K562 (cell line): ENCODE results near the gene BTAF1. TPM values are rescaled to one million over a fixed set of nuclear protein-coding genes. Genes with fewer than 3 reads are reported as not detected.

Source experiments
- ATAC-seq: fragments of 200-7000 bp; cut with Tn5 transposase; 3 replicates; pipeline ENCODE4 v1.9.1; 2020; ENCODE audit warnings: moderate library complexity
- BruUV-seq: library from RNA; stranded (reverse); fragments of 400-500 nt; replicated peaks from 2 replicates; lab custom pipeline; 2021; lab: Mats Ljungman, UMichigan
- CTCF ChIA-PET: fragments of 300-600 bp; formaldehyde crosslinking; extraction: SDS; loops from one replicate; lab custom pipeline; 2021; ENCODE audit warnings: low intra/inter-chr PET ratio; lab: Yijun Ruan, JAX
- POLR2A ChIA-PET: fragments of 300-600, 350-650 bp; sonication (Branson Sonifier 250); formaldehyde crosslinking; extraction: SDS; loops from one replicate; lab custom pipeline; 2021; ENCODE audit warnings: antibody characterized with exemption, inconsistent platforms; lab: Yijun Ruan, JAX
- DNase-seq, 4 experiments: peaks; one replicate each; pipeline versions ENCODE4 v3.0.0 to v3.0.0-alpha.2; 2011 to 2018; ENCODE audit warnings: low spot score in 3 of 4, mixed read lengths in 3 of 4; ENCODE audit errors: extremely low read depth in 1 of 4
- FAIRE-seq: peaks from 2 replicates; lab custom pipeline; 2011; peaks lifted over from hg19 to GRCh38; lab: Jason Lieb, UNC
- H2AFZ ChIP-seq: 2 replicates; pipeline ENCODE4 v1.6.0; 2011; ENCODE audit warnings: low read depth, low read length, control low read depth, inconsistent platforms
- H3K27ac ChIP-seq: fragments of 200-600 bp; 3 replicates; pipeline ENCODE4 v1.8.0; 2011; ENCODE audit warnings: low read depth, mild to moderate bottlenecking, control low read depth, inconsistent platforms, low read length, moderate library complexity, mixed read lengths; ENCODE audit errors: extremely low read depth
- H3K27me3 ChIP-seq, 2 experiments: fragments of 300-600 bp in 1 of 2; 2 replicates in 1 of 2; 3 replicates in 1 of 2; pipeline versions ENCODE4 v1.6.0 to v1.8.0; 2011; ENCODE audit warnings: inconsistent platforms in 2 of 2, low read length in 2 of 2, mild to moderate bottlenecking in 1 of 2, mixed read lengths in 1 of 2, moderate library complexity in 1 of 2; ENCODE audit not compliant: control insufficient read depth in 2 of 2, insufficient read depth in 2 of 2
- H3K36me3 ChIP-seq: fragments of 300-600 bp; 3 replicates; pipeline ENCODE4 v1.8.0; 2011; ENCODE audit warnings: mild to moderate bottlenecking, low read length, inconsistent platforms; ENCODE audit not compliant: control insufficient read depth, insufficient read depth
- H3K4me1 ChIP-seq, 2 experiments: fragments of 200-600 bp in 1 of 2; replicated peaks in 1 of 2; 2 replicates in 1 of 2; 3 replicates in 1 of 2; pipeline versions ENCODE4 v1.5.1 to v1.8.0; 2011; ENCODE audit warnings: inconsistent platforms in 2 of 2, low read length in 2 of 2, mild to moderate bottlenecking in 1 of 2, mixed read lengths in 1 of 2, moderate library complexity in 1 of 2; ENCODE audit not compliant: control insufficient read depth in 2 of 2, insufficient read depth in 2 of 2
- H3K4me2 ChIP-seq: 2 replicates; pipeline ENCODE4 v1.6.1; 2011; ENCODE audit warnings: low read length, control low read depth, inconsistent platforms, mixed read lengths; ENCODE audit not compliant: insufficient read depth
- H3K4me3 ChIP-seq: fragments of 200-600 bp; sonication (generic), shearing (Covaris generic); 2 replicates; pipeline ENCODE4 v1.5.1; 2016; ENCODE audit warnings: control low read depth, inconsistent platforms
- H3K79me2 ChIP-seq: fragments of 200-600 bp; 3 replicates; pipeline ENCODE4 v1.8.0; 2011; ENCODE audit warnings: low read length, inconsistent platforms; ENCODE audit not compliant: control insufficient read depth, insufficient read depth
- H3K9ac ChIP-seq, 2 experiments: 2 replicates each; pipeline versions ENCODE4 v1.6.0 to v1.6.1; 2011; ENCODE audit warnings: low read depth in 2 of 2, low read length in 2 of 2, control low read depth in 1 of 2, inconsistent platforms in 1 of 2, mild to moderate bottlenecking in 1 of 2, mixed read lengths in 1 of 2; ENCODE audit not compliant: insufficient read depth in 1 of 2
- H3K9me1 ChIP-seq: one replicate; pipeline ENCODE4 v1.6.0; 2011; ENCODE audit warnings: inconsistent platforms, mild to moderate bottlenecking, low read length, moderate library complexity; ENCODE audit not compliant: control insufficient read depth, insufficient read depth
- H3K9me3 ChIP-seq: replicated peaks from 2 replicates; pipeline ENCODE4 v1.5.1; 2011; ENCODE audit warnings: low read depth, low read length, inconsistent platforms; ENCODE audit not compliant: control insufficient read depth, insufficient read depth
- H4K20me1 ChIP-seq: replicated peaks from 2 replicates; pipeline ENCODE4 v1.6.1; 2011; ENCODE audit warnings: low read length, inconsistent platforms, mixed read lengths; ENCODE audit not compliant: control insufficient read depth, insufficient read depth
- HMGN3 ChIP-seq: IDR thresholded peaks from 2 replicates; pipeline ENCODE4 v1.6.1; 2011; ENCODE audit warnings: borderline replicate concordance, low read depth, mild to moderate bottlenecking, mixed read lengths, low read length; ENCODE audit not compliant: insufficient read length; ENCODE audit errors: extremely low read depth
- RBM15 ChIP-seq: fragments of 200-400 bp; formaldehyde crosslinking; IDR thresholded peaks from 2 replicates; pipeline ENCODE4 v1.6.1; 2018; ENCODE audit warnings: mild to moderate bottlenecking, low read length, moderate library complexity; ENCODE audit not compliant: insufficient read depth
- TAL1 ChIP-seq: fragments of 450-650 bp; IDR thresholded peaks from 2 replicates; pipeline ENCODE4 v1.6.1; 2016; ENCODE audit warnings: mild to moderate bottlenecking
- TSC22D4 ChIP-seq: fragments of 450-650 bp; IDR thresholded peaks from 2 replicates; pipeline ENCODE4 v1.6.1; 2016; ENCODE audit warnings: missing genetic modification characterization, missing biosample characterization, control low read depth
- WGBS: fragments of 100-300 bp; shearing (Covaris generic); methylation state at CpG from one replicate; pipeline ENCODE4 v1.1.6; 2016; ENCODE audit warnings: low coverage, mixed read lengths; ENCODE audit not compliant: insufficient coverage; ENCODE audit errors: missing lambda C conversion rate; 5-methylcytosine and 5-hydroxymethylcytosine counted together
- in situ Hi-C: fragments of 300-500 bp; cut with MboI; formaldehyde crosslinking; loops from 4 replicates; pipeline ENCODE4 v1.15.0; 2018; ENCODE audit warnings: inconsistent platforms, mixed read lengths
- intact Hi-C: fragments of 100-400 bp; cut with micrococcal nuclease; formaldehyde crosslinking; loops from 2 replicates; pipeline ENCODE4 v1.14.2; 2022
- polyA plus RNA-seq, 8 experiments: library from polyadenylated mRNA; depleted of rRNA in 4 of 8; stranded (reverse) in 5 of 8; unstranded in 3 of 8; fragments of >200 nt; fragmentation: Nextera tagmentation in 2 of 8; fragmentation: Illumina TruSeq in 1 of 8; extraction: Ambion mirVana in 2 of 8; extraction: Trizol in 1 of 8; gene quantifications; 2 replicates each; pipeline versions ENCODE4 v1.2.1 to v1.2.3, GENCODE V29; 2011 to 2014; ENCODE audit warnings: inconsistent platforms in 1 of 8, missing spikeins in 1 of 8
- total RNA-seq, 7 experiments: library from RNA; depleted of rRNA in 6 of 7; stranded (reverse); fragments of >200 nt in 6 of 7; fragmentation: Illumina TruSeq in 2 of 7; extraction: Trizol in 2 of 7; gene quantifications; 2 replicates each; pipeline versions ENCODE4 v1.2.1 to v1.2.3, GENCODE V29; 2011 to 2021; ENCODE audit warnings: low replicate concordance in 1 of 7
- TF ChIP-seq, protein P1 (sequence below): fragments of 450-650 bp; formaldehyde crosslinking; IDR thresholded peaks from 2 replicates; pipeline ENCODE4 v1.4.0; 2022; ENCODE audit warnings: missing genetic modification characterization
- TF ChIP-seq, protein P2 (sequence below): fragments of 200-800 bp; sonication (Bioruptor generic); IDR thresholded peaks from 2 replicates; pipeline ENCODE4 v1.6.1; 2016; ENCODE audit warnings: missing genetic modification characterization, missing compliant biosample characterization
- TF ChIP-seq, protein P3 (sequence below): fragments of 450-650 bp; IDR thresholded peaks from 2 replicates; pipeline ENCODE4 v1.6.1; 2014; ENCODE audit warnings: low read depth, mild to moderate bottlenecking, moderate library complexity, borderline replicate concordance
- TF ChIP-seq, protein P4 (sequence below): fragments of 250-450 bp; sonication (Bioruptor Pico); IDR thresholded peaks from 2 replicates; pipeline ENCODE4 v1.4.0; 2020; ENCODE audit warnings: borderline replicate concordance
- TF ChIP-seq, protein P5 (sequence below): fragments of 450-650 bp; IDR thresholded peaks from 2 replicates; pipeline ENCODE4 v1.6.1; 2017; ENCODE audit warnings: mild to moderate bottlenecking, moderate library complexity

The BTAF1 gene
- total and polyA plus RNA-seq, 9 of the 15 experiments (the other 6 are each of a cell fraction or from before 2014, with no cell fraction given), result 6.6 to 70.7 (median 30.5) TPM

DNA sequence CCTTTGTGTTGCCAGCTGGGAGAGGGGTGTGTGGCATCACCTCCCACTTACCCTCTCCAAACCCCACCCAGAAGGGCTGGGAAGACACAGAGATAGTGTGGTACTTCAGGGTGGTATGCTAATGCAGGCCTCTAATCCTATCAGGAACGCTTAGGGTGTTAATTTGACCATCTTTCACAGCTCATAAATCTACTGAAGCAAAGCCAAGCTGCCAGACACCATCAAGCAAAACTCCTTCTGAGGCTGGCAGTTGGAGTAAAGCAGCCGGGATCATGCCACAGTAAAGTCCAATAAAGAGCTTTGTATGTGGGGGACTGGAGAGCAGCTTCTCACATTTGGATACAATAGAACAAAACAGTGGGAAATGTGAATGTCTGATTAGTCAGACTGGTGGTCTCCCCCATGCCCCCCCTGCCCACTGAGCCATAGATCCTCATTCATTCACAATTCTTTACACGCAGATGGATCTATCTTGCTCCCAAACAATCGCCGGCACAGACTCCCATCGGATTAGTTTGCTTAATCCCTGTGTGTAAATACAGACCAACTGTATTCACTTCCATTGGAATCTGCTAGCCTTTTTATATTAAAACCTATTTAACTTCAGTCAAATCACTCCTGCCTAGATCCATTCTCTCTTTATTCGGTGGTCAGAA lies 43.9 kb upstream of the BTAF1 start:
- ChIA-PET POLR2A (interaction anchor here (0.9 kb wide), 1 partner anchor 8 kb away, joined by 3 read pairs; no protein-coding TSS in a partner anchor), CTCF (no interaction called here)
- no peaks in the 10 kb centered on the region for H4K20me1 ChIP-seq
- no peak for DNase-seq
- in situ Hi-C loops, result no loop called here
- H3K4me2 ChIP-seq, result no peak overlapping the region
- no peak overlapping the region for H3K27ac ChIP-seq
- WGBS, result 16% methylated on average over 6 of the region's 7 CpGs
- no peaks in the 10 kb centered on the region; a peak in 1 of 5 replicates for H3K4me1 ChIP-seq
- no peaks in the 10 kb centered on the region for H3K9me3 ChIP-seq
- no TSS peak for BruUV-seq
- ATAC-seq, result no peak
- FAIRE-seq, result no peak
- no peaks in the 10 kb centered on the region for H3K9me1 ChIP-seq
- H3K4me3 ChIP-seq, result no peak overlapping the region
- H3K9ac ChIP-seq, result no peak overlapping the region
- TF ChIP-seq, protein P1, sequence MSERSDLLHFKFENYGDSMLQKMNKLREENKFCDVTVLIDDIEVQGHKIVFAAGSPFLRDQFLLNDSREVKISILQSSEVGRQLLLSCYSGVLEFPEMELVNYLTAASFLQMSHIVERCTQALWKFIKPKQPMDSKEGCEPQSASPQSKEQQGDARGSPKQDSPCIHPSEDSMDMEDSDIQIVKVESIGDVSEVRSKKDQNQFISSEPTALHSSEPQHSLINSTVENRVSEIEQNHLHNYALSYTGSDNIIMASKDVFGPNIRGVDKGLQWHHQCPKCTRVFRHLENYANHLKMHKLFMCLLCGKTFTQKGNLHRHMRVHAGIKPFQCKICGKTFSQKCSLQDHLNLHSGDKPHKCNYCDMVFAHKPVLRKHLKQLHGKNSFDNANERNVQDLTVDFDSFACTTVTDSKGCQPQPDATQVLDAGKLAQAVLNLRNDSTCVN (CRISPR knock-in tag), result no peak
- TF ChIP-seq, protein P2, sequence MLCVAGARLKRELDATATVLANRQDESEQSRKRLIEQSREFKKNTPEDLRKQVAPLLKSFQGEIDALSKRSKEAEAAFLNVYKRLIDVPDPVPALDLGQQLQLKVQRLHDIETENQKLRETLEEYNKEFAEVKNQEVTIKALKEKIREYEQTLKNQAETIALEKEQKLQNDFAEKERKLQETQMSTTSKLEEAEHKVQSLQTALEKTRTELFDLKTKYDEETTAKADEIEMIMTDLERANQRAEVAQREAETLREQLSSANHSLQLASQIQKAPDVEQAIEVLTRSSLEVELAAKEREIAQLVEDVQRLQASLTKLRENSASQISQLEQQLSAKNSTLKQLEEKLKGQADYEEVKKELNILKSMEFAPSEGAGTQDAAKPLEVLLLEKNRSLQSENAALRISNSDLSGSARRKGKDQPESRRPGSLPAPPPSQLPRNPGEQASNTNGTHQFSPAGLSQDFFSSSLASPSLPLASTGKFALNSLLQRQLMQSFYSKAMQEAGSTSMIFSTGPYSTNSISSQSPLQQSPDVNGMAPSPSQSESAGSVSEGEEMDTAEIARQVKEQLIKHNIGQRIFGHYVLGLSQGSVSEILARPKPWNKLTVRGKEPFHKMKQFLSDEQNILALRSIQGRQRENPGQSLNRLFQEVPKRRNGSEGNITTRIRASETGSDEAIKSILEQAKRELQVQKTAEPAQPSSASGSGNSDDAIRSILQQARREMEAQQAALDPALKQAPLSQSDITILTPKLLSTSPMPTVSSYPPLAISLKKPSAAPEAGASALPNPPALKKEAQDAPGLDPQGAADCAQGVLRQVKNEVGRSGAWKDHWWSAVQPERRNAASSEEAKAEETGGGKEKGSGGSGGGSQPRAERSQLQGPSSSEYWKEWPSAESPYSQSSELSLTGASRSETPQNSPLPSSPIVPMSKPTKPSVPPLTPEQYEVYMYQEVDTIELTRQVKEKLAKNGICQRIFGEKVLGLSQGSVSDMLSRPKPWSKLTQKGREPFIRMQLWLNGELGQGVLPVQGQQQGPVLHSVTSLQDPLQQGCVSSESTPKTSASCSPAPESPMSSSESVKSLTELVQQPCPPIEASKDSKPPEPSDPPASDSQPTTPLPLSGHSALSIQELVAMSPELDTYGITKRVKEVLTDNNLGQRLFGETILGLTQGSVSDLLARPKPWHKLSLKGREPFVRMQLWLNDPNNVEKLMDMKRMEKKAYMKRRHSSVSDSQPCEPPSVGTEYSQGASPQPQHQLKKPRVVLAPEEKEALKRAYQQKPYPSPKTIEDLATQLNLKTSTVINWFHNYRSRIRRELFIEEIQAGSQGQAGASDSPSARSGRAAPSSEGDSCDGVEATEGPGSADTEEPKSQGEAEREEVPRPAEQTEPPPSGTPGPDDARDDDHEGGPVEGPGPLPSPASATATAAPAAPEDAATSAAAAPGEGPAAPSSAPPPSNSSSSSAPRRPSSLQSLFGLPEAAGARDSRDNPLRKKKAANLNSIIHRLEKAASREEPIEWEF, result no peak
- TF ChIP-seq, protein P3, sequence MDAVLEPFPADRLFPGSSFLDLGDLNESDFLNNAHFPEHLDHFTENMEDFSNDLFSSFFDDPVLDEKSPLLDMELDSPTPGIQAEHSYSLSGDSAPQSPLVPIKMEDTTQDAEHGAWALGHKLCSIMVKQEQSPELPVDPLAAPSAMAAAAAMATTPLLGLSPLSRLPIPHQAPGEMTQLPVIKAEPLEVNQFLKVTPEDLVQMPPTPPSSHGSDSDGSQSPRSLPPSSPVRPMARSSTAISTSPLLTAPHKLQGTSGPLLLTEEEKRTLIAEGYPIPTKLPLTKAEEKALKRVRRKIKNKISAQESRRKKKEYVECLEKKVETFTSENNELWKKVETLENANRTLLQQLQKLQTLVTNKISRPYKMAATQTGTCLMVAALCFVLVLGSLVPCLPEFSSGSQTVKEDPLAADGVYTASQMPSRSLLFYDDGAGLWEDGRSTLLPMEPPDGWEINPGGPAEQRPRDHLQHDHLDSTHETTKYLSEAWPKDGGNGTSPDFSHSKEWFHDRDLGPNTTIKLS, result no peak
- no peak for TF ChIP-seq HMGN3
- TF ChIP-seq, protein P4, sequence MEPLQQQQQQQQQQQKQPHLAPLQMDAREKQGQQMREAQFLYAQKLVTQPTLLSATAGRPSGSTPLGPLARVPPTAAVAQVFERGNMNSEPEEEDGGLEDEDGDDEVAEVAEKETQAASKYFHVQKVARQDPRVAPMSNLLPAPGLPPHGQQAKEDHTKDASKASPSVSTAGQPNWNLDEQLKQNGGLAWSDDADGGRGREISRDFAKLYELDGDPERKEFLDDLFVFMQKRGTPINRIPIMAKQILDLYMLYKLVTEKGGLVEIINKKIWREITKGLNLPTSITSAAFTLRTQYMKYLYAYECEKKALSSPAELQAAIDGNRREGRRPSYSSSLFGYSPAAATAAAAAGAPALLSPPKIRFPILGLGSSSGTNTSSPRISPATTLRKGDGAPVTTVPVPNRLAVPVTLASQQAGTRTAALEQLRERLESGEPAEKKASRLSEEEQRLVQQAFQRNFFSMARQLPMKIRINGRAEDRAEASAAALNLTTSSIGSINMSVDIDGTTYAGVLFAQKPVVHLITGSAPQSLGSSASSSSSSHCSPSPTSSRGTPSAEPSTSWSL (CRISPR knock-in tag), result no peak
- no peak for TF ChIP-seq RBM15
- TF ChIP-seq TAL1, result no peak
- TF ChIP-seq TSC22D4 (tag), result no peak
- TF ChIP-seq, protein P5, sequence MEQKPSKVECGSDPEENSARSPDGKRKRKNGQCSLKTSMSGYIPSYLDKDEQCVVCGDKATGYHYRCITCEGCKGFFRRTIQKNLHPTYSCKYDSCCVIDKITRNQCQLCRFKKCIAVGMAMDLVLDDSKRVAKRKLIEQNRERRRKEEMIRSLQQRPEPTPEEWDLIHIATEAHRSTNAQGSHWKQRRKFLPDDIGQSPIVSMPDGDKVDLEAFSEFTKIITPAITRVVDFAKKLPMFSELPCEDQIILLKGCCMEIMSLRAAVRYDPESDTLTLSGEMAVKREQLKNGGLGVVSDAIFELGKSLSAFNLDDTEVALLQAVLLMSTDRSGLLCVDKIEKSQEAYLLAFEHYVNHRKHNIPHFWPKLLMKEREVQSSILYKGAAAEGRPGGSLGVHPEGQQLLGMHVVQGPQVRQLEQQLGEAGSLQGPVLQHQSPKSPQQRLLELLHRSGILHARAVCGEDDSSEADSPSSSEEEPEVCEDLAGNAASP, result no peak
- TF ChIP-seq, all 486 proteins: peak for 0
- H3K36me3 ChIP-seq, result no peaks in the 10 kb centered on the region
- no peaks in the 10 kb centered on the region for H3K27me3 ChIP-seq
- no peak overlapping the region for H2AFZ ChIP-seq
- H3K79me2 ChIP-seq, result no peaks in the 10 kb centered on the region
- intact Hi-C loops, result no loop called here
